K562 (cell line): ENCODE results near the gene ACOT9. TPM values are rescaled to one million over a fixed set of nuclear protein-coding genes. Genes with fewer than 3 reads are reported as not detected.
A peak's percentile ranks its signal among the peaks of the same experiment; 100 is the strongest.

Experiments used
- ASH1L ChIP-seq: fragments of 450-650 bp; IDR thresholded peaks from 2 replicates; pipeline ENCODE4 v1.6.1; 2018; ENCODE audit warnings: borderline replicate concordance, mild to moderate bottlenecking, low read depth; ENCODE audit not compliant: partially characterized antibody
- BACH1 ChIP-seq: fragments of 200-800 bp; sonication (Bioruptor generic); IDR thresholded peaks from 2 replicates; pipeline ENCODE4 v1.6.1; 2016; ENCODE audit warnings: missing genetic modification characterization, missing compliant biosample characterization
- FOXA3 ChIP-seq, 2 experiments: fragments of 450-650 bp in 1 of 2; sonication (generic) in 1 of 2; formaldehyde crosslinking; IDR thresholded peaks in 1 of 2; conservative IDR thresholded peaks in 1 of 2; 2 replicates each; pipeline versions ENCODE4 v1.4.0 to v1.8.0; 2020 to 2022; ENCODE audit warnings: mild to moderate bottlenecking in 2 of 2, missing genetic modification reagents in 1 of 2
- MCM7 ChIP-seq, 2 experiments: fragments of 450-650 bp; IDR thresholded peaks; 2 replicates each; pipeline ENCODE4 v1.6.1; 2016 to 2018
- NCOA2 ChIP-seq, 2 experiments: fragments of 450-650 bp; IDR thresholded peaks; 2 replicates each; pipeline ENCODE4 v1.6.1; 2018; ENCODE audit warnings: mild to moderate bottlenecking in 2 of 2, moderate library complexity in 1 of 2; ENCODE audit not compliant: partially characterized antibody in 2 of 2
- NR2C1 ChIP-seq, 2 experiments: fragments of 450-650 bp; IDR thresholded peaks; 2 replicates each; pipeline ENCODE4 v1.6.1; 2017; ENCODE audit warnings: mild to moderate bottlenecking in 2 of 2, antibody characterized with exemption in 1 of 2, inconsistent platforms in 1 of 2, missing compliant biosample characterization in 1 of 2, missing genetic modification characterization in 1 of 2
- NRF1 ChIP-seq, 2 experiments: fragments of 450-650 bp; IDR thresholded peaks in 1 of 2; conservative IDR thresholded peaks in 1 of 2; 2 replicates each; pipeline ENCODE4 v1.6.1; 2014; ENCODE audit warnings: mild to moderate bottlenecking in 2 of 2
- SIN3B ChIP-seq: fragments of 450-650 bp; IDR thresholded peaks from 2 replicates; pipeline ENCODE4 v1.6.1; 2017; ENCODE audit warnings: low read depth, mild to moderate bottlenecking, moderate library complexity
- ZC3H8 ChIP-seq: fragments of 450-650 bp; IDR thresholded peaks from 2 replicates; pipeline ENCODE4 v1.6.1; 2017
- ZNF408 ChIP-seq: fragments of 250-450 bp; sonication (Bioruptor Pico); IDR thresholded peaks from 2 replicates; pipeline ENCODE4 v1.4.0; 2020; ENCODE audit warnings: low read depth, mild to moderate bottlenecking, moderate library complexity
- ZNF589 ChIP-seq: fragments of 200-800 bp; sonication (Bioruptor generic); IDR thresholded peaks from 2 replicates; pipeline ENCODE4 v1.6.1; 2016; ENCODE audit warnings: low read depth, missing genetic modification characterization, missing compliant biosample characterization
- polyA plus RNA-seq, 8 experiments: library from polyadenylated mRNA; depleted of rRNA in 4 of 8; stranded (reverse) in 5 of 8; unstranded in 3 of 8; fragments of >200 nt; fragmentation: Nextera tagmentation in 2 of 8; fragmentation: Illumina TruSeq in 1 of 8; extraction: Ambion mirVana in 2 of 8; extraction: Trizol in 1 of 8; gene quantifications; 2 replicates each; pipeline versions ENCODE4 v1.2.1 to v1.2.3, GENCODE V29; 2011 to 2014; ENCODE audit warnings: inconsistent platforms in 1 of 8, missing spikeins in 1 of 8
- total RNA-seq, 7 experiments: library from RNA; depleted of rRNA in 6 of 7; stranded (reverse); fragments of >200 nt in 6 of 7; fragmentation: Illumina TruSeq in 2 of 7; extraction: Trizol in 2 of 7; gene quantifications; 2 replicates each; pipeline versions ENCODE4 v1.2.1 to v1.2.3, GENCODE V29; 2011 to 2021; ENCODE audit warnings: low replicate concordance in 1 of 7
- TF ChIP-seq, protein P1 (sequence below): sonication (generic); formaldehyde crosslinking; IDR thresholded peaks from 2 replicates; pipeline ENCODE4 v1.8.0; 2022; ENCODE audit warnings: mild to moderate bottlenecking, missing genetic modification reagents
- TF ChIP-seq, protein P2 (sequence below), 2 experiments: fragments of 250-450 bp in 1 of 2; fragments of 450-650 bp in 1 of 2; sonication (Bioruptor Pico) in 1 of 2; IDR thresholded peaks; 2 replicates each; pipeline versions ENCODE4 v1.6.1 to v1.8.0; 2016 to 2021; ENCODE audit warnings: mild to moderate bottlenecking in 2 of 2, moderate library complexity in 2 of 2, missing compliant biosample characterization in 1 of 2, missing genetic modification characterization in 1 of 2
- TF ChIP-seq, protein P3 (sequence below), 2 experiments: fragments of 450-650 bp in 1 of 2; sonication (generic) in 1 of 2; formaldehyde crosslinking; conservative IDR thresholded peaks; 2 replicates each; pipeline versions ENCODE4 v1.4.0 to v1.8.1; 2020 to 2022; ENCODE audit warnings: mild to moderate bottlenecking in 1 of 2, missing genetic modification reagents in 1 of 2
- TF ChIP-seq, protein P4 (sequence below): fragments of 450-650 bp; IDR thresholded peaks from one replicate; pipeline ENCODE4 v1.6.1; 2018; ENCODE audit warnings: mild to moderate bottlenecking, moderate library complexity; ENCODE audit not compliant: partially characterized antibody
- TF ChIP-seq, protein P5 (sequence below), 2 experiments: fragments of 450-650 bp in 1 of 2; sonication (generic) in 1 of 2; formaldehyde crosslinking in 1 of 2; IDR thresholded peaks in 1 of 2; conservative IDR thresholded peaks in 1 of 2; 2 replicates each; pipeline versions ENCODE4 v1.6.1 to v1.8.1; 2016 to 2023; ENCODE audit warnings: mild to moderate bottlenecking in 2 of 2, moderate library complexity in 2 of 2, inconsistent platforms in 1 of 2, missing genetic modification reagents in 1 of 2

Gene ACOT9
- total and polyA plus RNA-seq, 9 of the 15 experiments (the other 6 are each of a cell fraction or from before 2014, with no cell fraction given) = 31.2 to 80.9 (median 45.3) TPM

DNA sequence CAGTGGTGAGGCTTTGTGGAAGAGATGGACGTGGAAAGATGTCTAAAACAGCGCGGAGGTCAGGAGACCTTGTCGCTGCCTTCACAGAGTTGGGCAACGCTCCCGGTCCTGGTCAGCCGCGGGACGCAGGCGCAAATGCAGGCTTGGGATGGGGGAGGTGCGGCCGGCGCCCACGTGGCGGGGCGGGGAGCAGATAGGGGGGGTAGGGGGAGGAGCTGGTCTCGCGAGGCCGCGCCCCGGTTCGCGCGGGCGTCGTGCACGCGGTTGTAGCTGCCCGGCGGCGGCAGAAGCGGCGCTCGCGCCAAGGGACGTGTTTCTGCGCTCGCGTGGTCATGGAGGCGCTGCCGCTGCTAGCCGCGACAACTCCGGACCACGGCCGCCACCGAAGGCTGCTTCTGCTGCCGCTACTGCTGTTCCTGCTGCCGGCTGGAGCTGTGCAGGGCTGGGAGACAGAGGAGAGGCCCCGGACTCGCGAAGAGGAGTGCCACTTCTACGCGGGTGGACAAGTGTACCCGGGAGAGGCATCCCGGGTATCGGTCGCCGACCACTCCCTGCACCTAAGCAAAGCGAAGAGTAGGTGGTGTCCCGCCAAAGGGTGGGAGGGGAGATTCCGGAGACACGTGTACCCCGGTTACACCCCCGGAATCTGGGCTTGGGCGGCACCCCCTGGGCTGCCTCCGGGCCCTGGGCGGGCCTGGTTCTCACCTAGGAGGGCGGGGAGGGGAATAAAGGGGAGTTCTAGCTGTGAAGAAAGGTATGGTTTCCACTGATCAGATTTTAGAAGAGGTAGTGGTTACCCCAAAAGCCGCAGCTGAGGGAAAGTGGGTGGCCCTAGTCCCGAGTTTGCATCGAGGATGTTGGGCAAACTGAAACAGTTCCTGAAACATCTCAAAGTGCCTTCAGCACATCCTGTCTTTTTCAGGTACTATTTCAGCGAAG is 75.6 kb downstream of the ACOT9 start, which contains the start of gene PRDX4 (continued):
- TF ChIP-seq, protein P1, sequence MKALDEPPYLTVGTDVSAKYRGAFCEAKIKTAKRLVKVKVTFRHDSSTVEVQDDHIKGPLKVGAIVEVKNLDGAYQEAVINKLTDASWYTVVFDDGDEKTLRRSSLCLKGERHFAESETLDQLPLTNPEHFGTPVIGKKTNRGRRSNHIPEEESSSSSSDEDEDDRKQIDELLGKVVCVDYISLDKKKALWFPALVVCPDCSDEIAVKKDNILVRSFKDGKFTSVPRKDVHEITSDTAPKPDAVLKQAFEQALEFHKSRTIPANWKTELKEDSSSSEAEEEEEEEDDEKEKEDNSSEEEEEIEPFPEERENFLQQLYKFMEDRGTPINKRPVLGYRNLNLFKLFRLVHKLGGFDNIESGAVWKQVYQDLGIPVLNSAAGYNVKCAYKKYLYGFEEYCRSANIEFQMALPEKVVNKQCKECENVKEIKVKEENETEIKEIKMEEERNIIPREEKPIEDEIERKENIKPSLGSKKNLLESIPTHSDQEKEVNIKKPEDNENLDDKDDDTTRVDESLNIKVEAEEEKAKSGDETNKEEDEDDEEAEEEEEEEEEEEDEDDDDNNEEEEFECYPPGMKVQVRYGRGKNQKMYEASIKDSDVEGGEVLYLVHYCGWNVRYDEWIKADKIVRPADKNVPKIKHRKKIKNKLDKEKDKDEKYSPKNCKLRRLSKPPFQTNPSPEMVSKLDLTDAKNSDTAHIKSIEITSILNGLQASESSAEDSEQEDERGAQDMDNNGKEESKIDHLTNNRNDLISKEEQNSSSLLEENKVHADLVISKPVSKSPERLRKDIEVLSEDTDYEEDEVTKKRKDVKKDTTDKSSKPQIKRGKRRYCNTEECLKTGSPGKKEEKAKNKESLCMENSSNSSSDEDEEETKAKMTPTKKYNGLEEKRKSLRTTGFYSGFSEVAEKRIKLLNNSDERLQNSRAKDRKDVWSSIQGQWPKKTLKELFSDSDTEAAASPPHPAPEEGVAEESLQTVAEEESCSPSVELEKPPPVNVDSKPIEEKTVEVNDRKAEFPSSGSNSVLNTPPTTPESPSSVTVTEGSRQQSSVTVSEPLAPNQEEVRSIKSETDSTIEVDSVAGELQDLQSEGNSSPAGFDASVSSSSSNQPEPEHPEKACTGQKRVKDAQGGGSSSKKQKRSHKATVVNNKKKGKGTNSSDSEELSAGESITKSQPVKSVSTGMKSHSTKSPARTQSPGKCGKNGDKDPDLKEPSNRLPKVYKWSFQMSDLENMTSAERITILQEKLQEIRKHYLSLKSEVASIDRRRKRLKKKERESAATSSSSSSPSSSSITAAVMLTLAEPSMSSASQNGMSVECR (CRISPR knock-in tag) = peak; percentile 53
- TF ChIP-seq NCOA2 (IDR thresholded peaks at IDR 0.05; ENCODE audit: partially characterized antibody in 2 of 2) (no peak), ZNF408 (CRISPR knock-in tag) (no peak), MCM7 (IDR thresholded peaks at IDR 0.05) (no peak), ZNF589 (CRISPR knock-in tag) (peak; percentile 49; the same call in 1 of the 2 replicates), ASH1L (no peak), FOXA3 (CRISPR knock-in tag; conservative IDR thresholded peaks at IDR 0.05 in 1 of 2, IDR thresholded peaks at IDR 0.05 in 1 of 2) (no peak), BACH1 (no peak), NR2C1 (IDR thresholded peaks at IDR 0.05) (no peak), NR2C1 (tag; IDR thresholded peaks at IDR 0.05) (no peak), ZC3H8 (no peak), SIN3B (no peak), NRF1 (conservative IDR thresholded peaks at IDR 0.05 in 1 of 2, IDR thresholded peaks at IDR 0.05 in 1 of 2) (peak; percentile 86 to 88)
- TF ChIP-seq, protein P2, sequence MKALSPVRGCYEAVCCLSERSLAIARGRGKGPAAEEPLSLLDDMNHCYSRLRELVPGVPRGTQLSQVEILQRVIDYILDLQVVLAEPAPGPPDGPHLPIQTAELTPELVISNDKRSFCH (CRISPR knock-in tag; IDR thresholded peaks at IDR 0.05) = no peak
- TF ChIP-seq, protein P2 (tag; IDR thresholded peaks at IDR 0.05) = peak; percentile 33; the same call in 1 of the 2 replicates
- TF ChIP-seq, protein P3, sequence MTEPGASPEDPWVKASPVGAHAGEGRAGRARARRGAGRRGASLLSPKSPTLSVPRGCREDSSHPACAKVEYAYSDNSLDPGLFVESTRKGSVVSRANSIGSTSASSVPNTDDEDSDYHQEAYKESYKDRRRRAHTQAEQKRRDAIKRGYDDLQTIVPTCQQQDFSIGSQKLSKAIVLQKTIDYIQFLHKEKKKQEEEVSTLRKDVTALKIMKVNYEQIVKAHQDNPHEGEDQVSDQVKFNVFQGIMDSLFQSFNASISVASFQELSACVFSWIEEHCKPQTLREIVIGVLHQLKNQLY (CRISPR knock-in tag; conservative IDR thresholded peaks at IDR 0.05) = 0 out of 4 replicates have a peak, but pooled peaks of 1 of the 2 experiments have one; percentile 74
- TF ChIP-seq, protein P4, sequence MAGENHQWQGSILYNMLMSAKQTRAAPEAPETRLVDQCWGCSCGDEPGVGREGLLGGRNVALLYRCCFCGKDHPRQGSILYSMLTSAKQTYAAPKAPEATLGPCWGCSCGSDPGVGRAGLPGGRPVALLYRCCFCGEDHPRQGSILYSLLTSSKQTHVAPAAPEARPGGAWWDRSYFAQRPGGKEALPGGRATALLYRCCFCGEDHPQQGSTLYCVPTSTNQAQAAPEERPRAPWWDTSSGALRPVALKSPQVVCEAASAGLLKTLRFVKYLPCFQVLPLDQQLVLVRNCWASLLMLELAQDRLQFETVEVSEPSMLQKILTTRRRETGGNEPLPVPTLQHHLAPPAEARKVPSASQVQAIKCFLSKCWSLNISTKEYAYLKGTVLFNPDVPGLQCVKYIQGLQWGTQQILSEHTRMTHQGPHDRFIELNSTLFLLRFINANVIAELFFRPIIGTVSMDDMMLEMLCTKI = no peak
- TF ChIP-seq, protein P5, sequence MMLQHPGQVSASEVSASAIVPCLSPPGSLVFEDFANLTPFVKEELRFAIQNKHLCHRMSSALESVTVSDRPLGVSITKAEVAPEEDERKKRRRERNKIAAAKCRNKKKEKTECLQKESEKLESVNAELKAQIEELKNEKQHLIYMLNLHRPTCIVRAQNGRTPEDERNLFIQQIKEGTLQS (IDR thresholded peaks at IDR 0.05) = 0 out of 2 replicates have a peak, but pooled peaks have one; percentile 6
- TF ChIP-seq, protein P5 (CRISPR knock-in tag; conservative IDR thresholded peaks at IDR 0.05) = no peak
